ENCODE data around the gene PTN. TPM values are rescaled to one million over a fixed set of nuclear protein-coding genes. Genes with fewer than 3 reads are reported as not detected.

Gene PTN
- total and polyA plus RNA-seq, 4 experiments from 2014 or later, result 0.11 TPM; not detected in 3

DNA sequence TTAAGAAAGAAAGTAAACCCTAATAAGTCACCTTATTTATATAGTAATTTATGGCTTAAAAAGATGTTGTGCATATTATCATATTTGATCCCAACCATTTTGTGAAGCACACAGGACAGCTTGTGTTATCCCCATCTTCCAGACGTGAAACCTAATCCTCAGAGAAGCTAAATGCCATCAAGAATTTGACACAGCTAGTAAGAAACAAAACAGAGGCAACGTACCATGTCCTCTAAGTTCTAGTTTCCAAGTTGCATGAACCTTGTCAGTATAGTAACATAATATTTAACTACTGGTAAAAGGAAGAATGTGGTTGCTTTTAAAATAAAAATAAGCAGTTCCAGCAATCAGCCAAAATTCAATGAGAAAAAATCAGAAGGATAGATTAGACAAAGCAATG lies 41.5 kb downstream of the PTN start:
- POLR2A ChIA-PET (ENCODE audit: partially characterized antibody), result no interaction called here
- H3K36me3 Mint-ChIP-seq, result no peaks in the 10 kb centered on the region
- H3K4me1 ChIP-seq (ENCODE audit: insufficient read depth, low read length), result no peaks in the 10 kb centered on the region
- no peak for DNase-seq
- no peaks in the 10 kb centered on the region for H3K27me3 Mint-ChIP-seq
- H3K4me3 Mint-ChIP-seq, result no peak overlapping the region
- no peak overlapping the region for H3K27ac ChIP-seq (ENCODE audit: low read depth, low read length)
- H3K9me3 ChIP-seq (ENCODE audit: control insufficient read depth in 1 of 2, low read length in 2 of 2), result no peaks in the 10 kb centered on the region
- CTCF ChIA-PET (ENCODE audit: partially characterized antibody), result no interaction called here
- no peak overlapping the region for H3K27ac Mint-ChIP-seq
- H3K36me3 ChIP-seq (ENCODE audit: insufficient read depth, low read length), result no peaks in the 10 kb centered on the region
- intact Hi-C loops (cut with micrococcal nuclease), result no loop called here
- peaks cover 0 to 5% (median 0%) of the 10 kb centered on the region in 8 donors for H3K9me3 Mint-ChIP-seq
- H3K27me3 ChIP-seq (ENCODE audit: insufficient read depth, low read length), result no peaks in the 10 kb centered on the region
- no peak overlapping the region for H3K4me3 ChIP-seq (ENCODE audit: low read length in 2 of 2)
- no peaks in the 10 kb centered on the region for H3K4me1 Mint-ChIP-seq

DNA sequence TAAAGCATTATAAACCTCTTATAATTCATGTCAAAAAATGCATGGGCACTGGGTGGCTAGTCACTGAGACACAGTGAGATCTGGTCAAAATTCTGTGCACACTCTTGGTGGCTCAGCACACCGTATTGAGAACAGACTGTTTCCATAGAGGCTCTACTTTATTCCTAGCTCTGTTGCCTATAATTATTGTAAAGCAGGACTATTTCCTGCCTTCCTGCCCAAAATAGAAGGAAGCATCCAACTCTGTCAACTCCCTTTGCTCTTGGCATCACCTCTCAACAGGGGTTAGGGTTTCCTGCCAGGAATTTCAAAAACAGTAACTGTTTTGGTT lies 45.1 kb downstream of the PTN start:
- H3K4me3 Mint-ChIP-seq, result no peak overlapping the region
- no peak for DNase-seq

GRCh38 chr7:137297551-137298463 lies 45.7 kb downstream of the PTN start:
- intact Hi-C loops (cut with micrococcal nuclease), result no loop called here
- Histone ChIP-seq H3K27ac (ENCODE audit: low read depth, low read length) (no peak overlapping the region), H3K36me3 (ENCODE audit: insufficient read depth, low read length) (no peaks in the 10 kb centered on the region), H3K4me3 (ENCODE audit: low read length in 2 of 2) (no peak overlapping the region), H3K9me3 (ENCODE audit: control insufficient read depth in 1 of 2, low read length in 2 of 2) (no peaks in the 10 kb centered on the region), H3K4me1 (ENCODE audit: insufficient read depth, low read length) (no peaks in the 10 kb centered on the region), H3K27me3 (ENCODE audit: insufficient read depth, low read length) (no peaks in the 10 kb centered on the region)
- DNase-seq, result no peak
- H3K4me3 Mint-ChIP-seq, result no peak overlapping the region
- H3K36me3 Mint-ChIP-seq, result no peaks in the 10 kb centered on the region
- no peaks in the 10 kb centered on the region for H3K4me1 Mint-ChIP-seq
- POLR2A ChIA-PET (ENCODE audit: partially characterized antibody), result no interaction called here
- no peak overlapping the region for H3K27ac Mint-ChIP-seq
- peaks cover 0 to 8% (median 0%) of the 10 kb centered on the region in 8 donors for H3K9me3 Mint-ChIP-seq
- CTCF ChIA-PET (ENCODE audit: partially characterized antibody), result no interaction called here
- no peaks in the 10 kb centered on the region for H3K27me3 Mint-ChIP-seq

More for the DNA sequence above, 45.1 kb downstream of the PTN start:
- H3K4me1 ChIP-seq (ENCODE audit: insufficient read depth, low read length), result no peaks in the 10 kb centered on the region
- ChIA-PET CTCF (ENCODE audit: partially characterized antibody) (no interaction called here), POLR2A (ENCODE audit: partially characterized antibody) (no interaction called here)
- H3K4me1 Mint-ChIP-seq, result no peaks in the 10 kb centered on the region
- H3K36me3 Mint-ChIP-seq, result no peaks in the 10 kb centered on the region
- H3K27ac ChIP-seq (ENCODE audit: low read depth, low read length), result no peak overlapping the region
- H3K9me3 ChIP-seq (ENCODE audit: control insufficient read depth in 1 of 2, low read length in 2 of 2), result no peaks in the 10 kb centered on the region
- H3K27me3 ChIP-seq (ENCODE audit: insufficient read depth, low read length), result no peaks in the 10 kb centered on the region
- H3K4me3 ChIP-seq (ENCODE audit: low read length in 2 of 2), result no peak overlapping the region
- no peaks in the 10 kb centered on the region for H3K27me3 Mint-ChIP-seq
- no peaks in the 10 kb centered on the region for H3K36me3 ChIP-seq (ENCODE audit: insufficient read depth, low read length)
- no peak overlapping the region for H3K27ac Mint-ChIP-seq
- intact Hi-C loops (cut with micrococcal nuclease), result no loop called here
- peaks cover 0 to 8% (median 0%) of the 10 kb centered on the region in 8 donors for H3K9me3 Mint-ChIP-seq

- Mint-ChIP-seq H3K36me3 (no peaks in the 10 kb centered on the region), H3K4me1 (no peaks in the 10 kb centered on the region), H3K27ac (no peak overlapping the region), H3K27me3 (no peaks in the 10 kb centered on the region), H3K9me3 (peaks cover 0 to 8% (median 2%) of the 10 kb centered on the region in 8 donors), H3K4me3 (no peak overlapping the region)
- Histone ChIP-seq H3K4me3 (ENCODE audit: low read length in 2 of 2) (no peak overlapping the region), H3K4me1 (ENCODE audit: insufficient read depth, low read length) (no peaks in the 10 kb centered on the region), H3K36me3 (ENCODE audit: insufficient read depth, low read length) (no peaks in the 10 kb centered on the region), H3K9me3 (ENCODE audit: control insufficient read depth in 1 of 2, low read length in 2 of 2) (no peaks in the 10 kb centered on the region), H3K27me3 (ENCODE audit: insufficient read depth, low read length) (no peaks in the 10 kb centered on the region), H3K27ac (ENCODE audit: low read depth, low read length) (no peak overlapping the region)
- intact Hi-C loops (cut with micrococcal nuclease), result no loop called here
- CTCF ChIA-PET (ENCODE audit: partially characterized antibody), result no interaction called here
- POLR2A ChIA-PET (ENCODE audit: partially characterized antibody), result no interaction called here
- no peak for DNase-seq
Measured at GRCh38 chr7:137296576-137296975, 47.0 kb downstream of the PTN start.

DNA sequence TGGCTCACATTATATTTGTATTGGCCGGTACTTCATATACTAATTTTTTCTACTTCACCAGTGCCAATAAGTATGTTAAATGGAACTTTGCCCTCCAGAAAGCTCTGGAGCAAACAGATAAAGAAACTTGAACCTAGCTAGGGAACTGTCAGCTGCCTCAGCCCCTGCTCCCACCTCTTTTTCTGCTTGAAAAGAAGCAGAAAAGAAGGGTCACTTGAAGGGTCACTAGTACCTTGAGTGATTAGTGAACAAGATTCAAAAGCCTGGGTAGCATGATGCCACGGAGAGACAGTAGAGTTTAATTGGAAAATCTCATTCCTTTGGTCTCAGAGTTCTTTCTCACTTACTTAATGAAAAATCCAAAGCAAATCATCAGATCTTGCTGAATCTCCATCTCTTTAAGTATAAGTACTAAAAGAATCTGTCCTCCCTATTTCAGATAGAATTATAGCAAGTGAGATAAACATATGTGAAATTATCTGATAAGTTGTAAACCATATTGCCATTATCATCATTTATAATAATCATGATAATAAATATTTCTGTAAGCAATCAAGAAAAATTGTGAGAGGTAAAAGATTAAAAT lies 47.7 kb downstream of the PTN start:
- Histone ChIP-seq H3K9me3 (ENCODE audit: control insufficient read depth in 1 of 2, low read length in 2 of 2) (no peaks in the 10 kb centered on the region), H3K4me3 (ENCODE audit: low read length in 2 of 2) (no peak overlapping the region), H3K27ac (ENCODE audit: low read depth, low read length) (no peak overlapping the region), H3K36me3 (ENCODE audit: insufficient read depth, low read length) (no peaks in the 10 kb centered on the region), H3K4me1 (ENCODE audit: insufficient read depth, low read length) (no peaks in the 10 kb centered on the region), H3K27me3 (ENCODE audit: insufficient read depth, low read length) (no peaks in the 10 kb centered on the region)
- ChIA-PET POLR2A (ENCODE audit: partially characterized antibody) (no interaction called here), CTCF (ENCODE audit: partially characterized antibody) (no interaction called here)
- Mint-ChIP-seq H3K27ac (no peak overlapping the region), H3K27me3 (no peaks in the 10 kb centered on the region), H3K4me3 (no peak overlapping the region), H3K4me1 (no peaks in the 10 kb centered on the region), H3K36me3 (no peaks in the 10 kb centered on the region), H3K9me3 (peaks cover 0 to 8% (median 2%) of the 10 kb centered on the region in 8 donors)
- intact Hi-C loops (cut with micrococcal nuclease), result no loop called here
- DNase-seq, result no peak

DNA sequence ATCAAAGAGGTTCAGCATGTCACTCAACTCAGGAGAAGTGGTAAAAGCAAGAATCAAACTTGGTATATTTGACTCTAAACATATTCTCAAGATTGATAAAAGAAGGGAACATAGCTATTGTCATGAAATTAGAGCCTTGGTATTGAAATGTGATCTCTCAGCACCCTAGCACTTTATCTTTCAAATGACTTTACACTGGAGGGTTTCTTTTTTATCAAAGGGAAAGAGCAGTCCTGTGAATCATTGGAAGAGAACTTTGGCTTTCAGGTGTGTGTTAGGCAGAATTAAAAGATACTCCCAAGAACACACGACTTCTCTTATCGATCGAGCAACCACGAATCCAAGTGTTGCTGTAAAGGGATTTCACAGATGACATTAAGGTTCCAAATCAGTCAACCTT lies 54.4 kb downstream of the PTN start:
- H3K27me3 Mint-ChIP-seq, result no peaks in the 10 kb centered on the region
- H3K27ac Mint-ChIP-seq, result no peak overlapping the region
- intact Hi-C loops (cut with micrococcal nuclease), result no loop called here
- H3K27ac ChIP-seq (ENCODE audit: low read depth, low read length), result no peak overlapping the region
- no peaks in the 10 kb centered on the region for H3K4me1 Mint-ChIP-seq
- CTCF ChIA-PET (ENCODE audit: partially characterized antibody), result no interaction called here
- no peaks in the 10 kb centered on the region for H3K36me3 Mint-ChIP-seq
- no peak overlapping the region for H3K4me3 ChIP-seq (ENCODE audit: low read length in 2 of 2)
- H3K4me1 ChIP-seq (ENCODE audit: insufficient read depth, low read length), result no peaks in the 10 kb centered on the region
- H3K4me3 Mint-ChIP-seq, result no peak overlapping the region
- H3K9me3 ChIP-seq (ENCODE audit: control insufficient read depth in 1 of 2, low read length in 2 of 2), result no peaks in the 10 kb centered on the region
- no peak for DNase-seq
- POLR2A ChIA-PET (ENCODE audit: partially characterized antibody), result no interaction called here
- H3K9me3 Mint-ChIP-seq, result peaks cover 0 to 8% (median 3%) of the 10 kb centered on the region in 8 donors
- H3K36me3 ChIP-seq (ENCODE audit: insufficient read depth, low read length), result no peaks in the 10 kb centered on the region
- H3K27me3 ChIP-seq (ENCODE audit: insufficient read depth, low read length), result no peaks in the 10 kb centered on the region

DNA sequence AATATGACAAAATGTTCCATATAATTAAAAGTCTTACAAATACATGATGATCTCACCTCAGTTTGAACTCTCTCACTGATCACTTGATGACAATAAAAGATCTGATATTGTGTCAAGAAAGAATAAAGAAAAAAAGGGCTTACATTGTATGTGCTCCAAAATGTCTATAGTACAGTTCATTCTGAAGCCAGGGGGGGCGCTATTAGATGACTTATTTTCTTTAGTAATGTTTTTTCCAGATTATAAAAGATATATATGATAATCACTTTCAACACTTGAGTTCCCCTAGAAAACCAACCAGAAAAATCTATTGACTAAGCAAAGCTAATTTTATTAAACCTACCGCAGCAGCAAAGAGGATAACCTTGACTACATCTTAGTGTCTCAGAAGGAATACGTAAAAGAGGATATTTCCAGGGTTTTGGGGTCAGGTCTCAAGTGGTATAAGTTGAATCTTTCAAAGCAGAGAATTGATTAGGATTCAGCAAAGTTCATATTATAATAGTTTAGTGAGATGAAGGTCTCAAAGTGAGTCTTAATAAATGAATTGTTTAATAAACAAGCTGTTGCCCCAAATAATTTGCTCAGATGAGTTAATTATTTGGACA lies 55.8 kb downstream of the PTN start:
- no peaks in the 10 kb centered on the region for H3K36me3 ChIP-seq (ENCODE audit: insufficient read depth, low read length)
- ChIA-PET POLR2A (ENCODE audit: partially characterized antibody) (no interaction called here), CTCF (ENCODE audit: partially characterized antibody) (no interaction called here)
- H3K4me1 ChIP-seq (ENCODE audit: insufficient read depth, low read length), result no peaks in the 10 kb centered on the region
- H3K4me3 ChIP-seq (ENCODE audit: low read length in 2 of 2), result no peak overlapping the region
- Mint-ChIP-seq H3K9me3 (peaks cover 0 to 8% (median 4%) of the 10 kb centered on the region in 8 donors), H3K27ac (no peak overlapping the region), H3K4me3 (no peak overlapping the region), H3K27me3 (no peaks in the 10 kb centered on the region), H3K4me1 (no peaks in the 10 kb centered on the region), H3K36me3 (no peaks in the 10 kb centered on the region)
- no peaks in the 10 kb centered on the region for H3K27me3 ChIP-seq (ENCODE audit: insufficient read depth, low read length)
- H3K27ac ChIP-seq (ENCODE audit: low read depth, low read length), result no peak overlapping the region
- DNase-seq, result no peak
- H3K9me3 ChIP-seq (ENCODE audit: control insufficient read depth in 1 of 2, low read length in 2 of 2), result no peaks in the 10 kb centered on the region
- intact Hi-C loops (cut with micrococcal nuclease), result no loop called here
